Endothelial cell of coronary artery (primary cell): ENCODE results near the gene PTGDS. TPM values are rescaled to one million over a fixed set of nuclear protein-coding genes. Genes with fewer than 3 reads are reported as not detected.

Experiments used
- total RNA-seq: library from RNA; depleted of rRNA; stranded (reverse); fragments of >200 nt; gene quantifications from 2 replicates; pipeline ENCODE4 v1.2.3, GENCODE V29; 2014

Gene PTGDS
- 0.56 TPM in 1 of 2 replicates, not detected in the other for total RNA-seq

GRCh38 chr9:136977223-136977622, at the start of gene PTGDS:
Gene PTGDS, plus strand, starts transcription at chr9:136977504. Its CDS starts 75 bp downstream, at chr9:136977579.

GRCh38 chr9:136944519-136945332, 32.6 kb upstream of the PTGDS start, which contains the start of the genes C8G and FBXW5:
Gene C8G, plus strand, starts transcription at chr9:136945243. Its CDS starts 78 bp downstream, at chr9:136945321.
Gene FBXW5, minus strand, starts transcription at chr9:136944738. Its CDS starts 655 bp downstream, at chr9:136944083.

GRCh38 chr9:136951541-136952320, 25.6 kb upstream of the PTGDS start, which contains the start of gene LCN12:
Gene LCN12, plus strand, starts transcription at chr9:136952273. Its CDS starts 55 bp downstream, at chr9:136952328.

GRCh38 chr9:136982232-136983051, 5.1 kb downstream of the PTGDS start, which contains the start of gene LCNL1:
Gene LCNL1, plus strand, starts transcription at chr9:136982993. Its CDS starts 594 bp downstream, at chr9:136983587.

GRCh38 chr9:136991993-136992818, 14.9 kb downstream of the PTGDS start, which contains the start of gene PAXX:
Gene PAXX, plus strand, starts transcription at chr9:136992422. Its CDS starts 22 bp downstream, at chr9:136992444.

GRCh38 chr9:136996361-136997292, 19.3 kb downstream of the PTGDS start, which contains the start of gene CLIC3:
Gene CLIC3, minus strand, starts transcription at chr9:136996568. Its CDS starts 25 bp downstream, at chr9:136996543.

DNA sequence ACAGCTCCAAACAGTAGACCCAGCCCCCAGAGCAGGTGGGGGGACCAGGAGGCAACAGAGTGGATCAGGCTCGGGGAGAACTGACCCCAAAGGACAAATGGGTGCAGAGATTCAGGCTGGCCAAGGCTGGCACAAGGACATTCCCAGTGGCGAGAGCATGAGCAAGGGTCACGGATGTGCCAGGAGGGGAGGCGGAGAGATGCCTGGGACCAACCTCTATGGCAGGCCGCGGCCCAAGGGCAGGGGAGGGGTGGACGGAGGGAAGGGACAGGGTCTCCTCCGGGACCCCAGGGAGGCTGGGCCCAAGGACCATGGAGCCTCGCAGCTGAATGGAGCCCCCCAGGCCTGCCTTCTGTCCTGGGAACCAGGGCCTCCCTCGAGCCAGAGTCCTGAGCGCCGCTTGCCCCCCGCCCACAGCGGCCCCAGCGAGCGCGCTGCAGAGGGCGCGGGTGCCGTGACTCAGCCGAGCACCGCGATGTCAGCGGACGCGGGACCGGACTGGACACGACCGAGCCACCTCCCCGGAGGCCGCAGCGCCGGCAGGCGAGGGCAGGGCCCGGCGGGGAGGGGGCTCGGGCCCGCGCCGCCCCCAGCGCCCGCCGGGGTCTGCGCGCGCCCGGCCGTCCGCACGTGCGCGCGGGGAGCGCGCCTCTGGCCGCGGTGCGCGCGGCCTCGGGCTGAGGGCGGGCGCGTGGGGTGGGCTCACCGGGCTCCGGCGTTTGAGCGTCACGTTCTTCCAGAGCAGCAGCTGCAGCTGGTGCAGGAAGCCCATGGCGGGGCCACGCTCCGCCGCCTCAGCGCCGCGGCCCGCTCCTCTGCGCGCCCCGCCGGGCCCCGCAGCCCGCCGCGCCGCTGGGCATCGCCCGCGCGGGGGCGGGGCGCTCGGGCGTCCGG, 50.3 kb downstream of the PTGDS start, which contains the start of gene ABCA2:
Gene ABCA2 (minus strand): TSS at position 869 of the 894 bp plus-strand sequence. CDS start 97 bp downstream, at position 772.

Other genes starting within 250 kb of the PTGDS start
- gene LCN10, start 234.6 kb upstream of the PTGDS start, total RNA-seq, result not detected in 2 replicates
- not detected in 2 replicates for gene LCN6, start 229.0 kb upstream of the PTGDS start, total RNA-seq
- not detected in 2 replicates for gene LCN8, start 219.3 kb upstream of the PTGDS start, total RNA-seq
- gene LCN15, start 213.0 kb upstream of the PTGDS start, total RNA-seq, result not detected in 2 replicates
- 73.7 and 78.5 TPM in 2 replicates for gene TMEM141, start 186.2 kb upstream of the PTGDS start, total RNA-seq
- gene CCDC183, start 181.2 kb upstream of the PTGDS start, total RNA-seq, result under 0.01 and 1.1 TPM in 2 replicates
- 73.3 and 80.5 TPM in 2 replicates for gene RABL6, start 169.6 kb upstream of the PTGDS start, total RNA-seq
- gene AJM1, start 135.0 kb upstream of the PTGDS start, total RNA-seq, result 0.45 and 2.2 TPM in 2 replicates
- 189 and 196 TPM in 2 replicates for gene PHPT1, start 128.1 kb upstream of the PTGDS start, total RNA-seq
- gene MAMDC4, start 125.2 kb upstream of the PTGDS start, total RNA-seq, result 0.81 and 4.9 TPM in 2 replicates
- gene EDF1, start 111.2 kb upstream of the PTGDS start, total RNA-seq, result 442 and 468 TPM in 2 replicates
- 11.6 and 16.9 TPM in 2 replicates for gene TRAF2, start 91.0 kb upstream of the PTGDS start, total RNA-seq
- gene FBXW5, start 32.8 kb upstream of the PTGDS start, total RNA-seq, result 154 and 194 TPM in 2 replicates
- gene C8G, start 32.3 kb upstream of the PTGDS start, total RNA-seq, result 0.19 and 0.72 TPM in 2 replicates
- gene LCN12, start 25.2 kb upstream of the PTGDS start, total RNA-seq, result 0.09 TPM in 1 of 2 replicates, not detected in the other
- 0.19 TPM in 1 of 2 replicates, not detected in the other for gene LCNL1, start 5.5 kb downstream of the PTGDS start, total RNA-seq
- 14.8 and 18.4 TPM in 2 replicates for gene PAXX, start 14.9 kb downstream of the PTGDS start, total RNA-seq
- 0.90 and 7.6 TPM in 2 replicates for gene CLIC3, start 19.1 kb downstream of the PTGDS start, total RNA-seq
- 11.0 and 27.3 TPM in 2 replicates for gene ABCA2, start 50.7 kb downstream of the PTGDS start, total RNA-seq
- gene FUT7, start 54.6 kb downstream of the PTGDS start, total RNA-seq, result not detected in 2 replicates
- 29.4 and 39.3 TPM in 2 replicates for gene NPDC1, start 68.7 kb downstream of the PTGDS start, total RNA-seq
- not detected in 2 replicates for gene ENTPD2, start 76.6 kb downstream of the PTGDS start, total RNA-seq
- gene SAPCD2, start 93.1 kb downstream of the PTGDS start, total RNA-seq, result 5.5 and 15.9 TPM in 2 replicates
- gene UAP1L1, start 100.0 kb downstream of the PTGDS start, total RNA-seq, result 8.7 and 11.6 TPM in 2 replicates
- gene MAN1B1, start 109.5 kb downstream of the PTGDS start, total RNA-seq, result 54.5 and 71.4 TPM in 2 replicates
- gene DPP7, start 137.2 kb downstream of the PTGDS start, total RNA-seq, result 76.0 and 87.4 TPM in 2 replicates
- gene GRIN1, start 161.7 kb downstream of the PTGDS start, total RNA-seq, result under 0.01 and 0.09 TPM in 2 replicates
- not detected in 2 replicates for gene LRRC26, start 192.5 kb downstream of the PTGDS start, total RNA-seq
- gene TMEM210, start 194.6 kb downstream of the PTGDS start, total RNA-seq, result not detected in 2 replicates
- 21.3 and 26.8 TPM in 2 replicates for gene ANAPC2, start 211.1 kb downstream of the PTGDS start, total RNA-seq
- 108 and 110 TPM in 2 replicates for gene SSNA1, start 211.2 kb downstream of the PTGDS start, total RNA-seq
- gene TPRN, start 223.2 kb downstream of the PTGDS start, total RNA-seq, result 4.4 and 5.6 TPM in 2 replicates
- gene TMEM203, start 228.1 kb downstream of the PTGDS start, total RNA-seq, result 22.7 and 26.8 TPM in 2 replicates
- 2.7 and 3.7 TPM in 2 replicates for gene NDOR1, start 228.2 kb downstream of the PTGDS start, total RNA-seq
- 0.09 and 0.19 TPM in 2 replicates for gene RNF208, start 244.7 kb downstream of the PTGDS start, total RNA-seq
- 0.19 and 0.45 TPM in 2 replicates for gene CYSRT1, start 247.7 kb downstream of the PTGDS start, total RNA-seq
- under 0.01 TPM in 1 of 2 replicates, not detected in the other for gene RNF224, start 250.0 kb downstream of the PTGDS start, total RNA-seq